Left forelimb (tissue), 1 donor: ENCODE data around the gene CDC37.
A peak's percentile ranks its signal among the peaks of the same experiment; 100 is the strongest.
"Not testable (repeated sequence)": the region's sequence is repeated elsewhere in the genome, so short reads cannot be mapped to it uniquely, and the experiment has no call there.

Experiments used
- DNase-seq: peaks from one replicate; pipeline ENCODE4 v3.0.0-alpha.2; 2018; ENCODE audit warnings: low spot score

The CDC37 gene

GRCh38 chr19:10395003-10395402 lies 8.3 kb downstream of the CDC37 start:
- DNase-seq, result no peak

DNA sequence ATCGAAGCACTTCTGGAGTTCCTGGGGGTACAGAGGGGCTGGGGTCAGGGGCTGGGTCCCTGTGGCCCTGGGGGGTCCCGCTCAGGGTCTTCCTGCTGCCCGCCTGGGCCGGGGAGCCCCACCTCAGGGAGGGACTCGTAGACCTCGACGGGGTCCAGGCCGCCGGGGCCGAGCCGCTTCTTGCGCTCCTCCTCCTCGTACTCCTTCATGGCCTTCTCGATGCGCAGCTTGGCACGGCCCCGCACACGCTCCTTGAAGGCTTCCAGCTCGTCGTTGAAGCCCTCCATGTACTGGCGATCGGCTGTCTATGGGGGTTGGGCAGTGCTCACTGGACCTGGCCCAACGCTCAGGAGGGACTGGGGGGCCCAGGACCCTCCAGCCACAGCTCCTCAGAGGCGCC lies 10.2 kb downstream of the CDC37 start:
- DNase-seq, result no peak

DNA sequence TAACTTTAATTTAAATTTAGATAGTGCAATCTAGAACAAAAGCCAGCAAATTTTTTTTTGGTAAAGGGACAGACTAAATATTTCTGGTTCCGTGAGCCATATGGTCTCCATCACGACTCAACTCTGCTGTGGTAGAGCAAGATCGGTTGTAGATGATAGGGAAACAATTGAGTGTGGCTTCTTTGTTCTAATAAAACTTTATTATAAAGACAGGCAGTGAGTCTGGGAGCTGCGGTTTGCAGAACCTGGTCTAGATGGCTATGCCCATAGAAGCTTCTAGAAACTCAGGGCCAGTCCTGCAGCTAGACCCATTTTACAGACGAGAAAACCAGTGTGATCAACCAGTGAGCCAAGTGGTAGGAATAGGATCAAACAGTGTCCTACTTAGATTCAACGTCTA lies 11.2 kb downstream of the CDC37 start:
- no peak for DNase-seq

- DNase-seq, result no peak
Observed at GRCh38 chr19:10390652-10391286, 12.6 kb downstream of the CDC37 start.

DNA sequence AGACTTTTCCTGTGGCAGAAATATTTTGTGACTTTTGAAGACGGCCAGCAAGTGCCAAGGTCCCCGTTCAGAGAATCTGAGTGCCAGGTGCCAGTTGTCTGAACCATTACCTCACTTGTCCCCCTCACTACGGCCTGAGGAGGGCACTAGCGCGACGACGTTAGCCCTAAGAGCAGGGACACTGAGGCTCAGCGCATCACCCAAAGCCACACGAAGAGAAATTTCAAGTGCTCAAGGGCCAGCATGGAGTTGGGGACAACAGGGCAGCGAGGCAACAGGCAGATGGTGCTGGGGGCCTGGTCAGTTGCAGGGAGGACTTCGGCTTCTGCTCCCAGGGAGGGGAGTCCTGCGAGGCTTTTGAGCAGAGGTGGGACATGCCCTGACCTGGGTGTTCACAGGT lies 13.5 kb downstream of the CDC37 start:
- no peak for DNase-seq

GRCh38 chr19:10388957-10389356 lies 14.4 kb downstream of the CDC37 start:
- peak; percentile 88 for DNase-seq

DNA sequence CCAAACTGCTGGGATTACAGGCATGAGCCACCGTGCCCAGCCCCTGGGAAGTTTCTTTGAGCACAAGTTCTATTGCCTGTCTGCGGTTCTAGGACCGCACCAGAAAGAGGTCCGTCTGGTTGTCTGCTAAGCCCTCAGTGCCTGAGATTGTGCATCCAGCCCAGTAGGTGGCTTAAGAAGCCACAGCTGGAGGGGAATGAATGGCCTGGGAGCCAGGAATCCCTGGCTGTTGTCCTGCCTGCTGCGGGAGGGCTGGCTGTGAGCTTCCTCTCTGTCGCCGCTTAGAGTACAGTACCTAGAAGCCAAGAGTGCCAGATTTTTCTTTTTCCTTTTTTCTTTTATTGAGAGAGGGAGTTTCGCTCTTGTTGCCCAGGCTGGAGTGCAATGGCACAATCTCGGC lies 18.8 kb downstream of the CDC37 start:
- DNase-seq, result no peak

GRCh38 chr19:10383223-10383499 lies 20.2 kb downstream of the CDC37 start:
- not testable (repeated sequence) for DNase-seq

DNA sequence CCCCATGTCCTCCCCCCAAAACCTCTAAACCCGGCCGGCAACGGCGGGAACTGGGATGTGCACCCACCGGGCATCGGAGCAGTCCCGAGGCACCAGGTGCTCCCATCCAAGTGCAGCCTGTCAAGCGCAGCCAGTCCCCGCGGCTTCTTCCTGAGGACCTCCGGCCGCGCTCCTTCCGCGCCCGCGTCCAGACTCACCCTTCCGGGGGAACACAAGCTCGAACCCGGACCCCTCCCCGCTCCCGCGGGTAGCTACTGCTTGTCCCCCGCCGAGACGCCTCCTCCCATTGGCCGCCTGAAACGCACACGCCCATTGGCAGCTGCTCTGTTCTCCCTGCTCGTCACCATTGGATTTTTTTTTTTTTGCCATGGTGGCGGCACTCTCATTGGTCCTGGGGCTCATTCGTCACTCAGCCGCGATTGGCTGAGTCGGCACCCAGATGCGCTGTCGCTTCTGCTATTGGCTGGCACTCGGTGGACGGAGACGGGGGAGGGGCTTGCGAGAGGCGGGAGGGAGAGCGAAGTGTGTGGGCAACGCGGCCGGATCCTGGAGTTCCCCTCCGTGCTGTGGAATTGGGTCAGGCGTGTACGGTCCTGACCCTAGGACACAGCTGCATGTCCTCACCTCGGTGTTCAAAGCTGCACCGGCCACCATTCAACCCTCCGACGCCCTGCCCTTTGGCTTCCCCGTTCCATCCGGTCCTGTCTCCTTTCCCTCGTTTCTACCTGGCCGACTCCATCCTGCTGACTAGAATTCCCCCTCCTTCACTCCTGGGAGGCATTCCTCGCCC lies 22.8 kb downstream of the CDC37 start, which contains the start of gene TYK2:
Gene TYK2 (minus strand): TSS at position 260 of the 790 bp plus-strand sequence. CDS start 2,166 bp downstream, outside the sequence.
- peak; percentile 99 for DNase-seq

DNA sequence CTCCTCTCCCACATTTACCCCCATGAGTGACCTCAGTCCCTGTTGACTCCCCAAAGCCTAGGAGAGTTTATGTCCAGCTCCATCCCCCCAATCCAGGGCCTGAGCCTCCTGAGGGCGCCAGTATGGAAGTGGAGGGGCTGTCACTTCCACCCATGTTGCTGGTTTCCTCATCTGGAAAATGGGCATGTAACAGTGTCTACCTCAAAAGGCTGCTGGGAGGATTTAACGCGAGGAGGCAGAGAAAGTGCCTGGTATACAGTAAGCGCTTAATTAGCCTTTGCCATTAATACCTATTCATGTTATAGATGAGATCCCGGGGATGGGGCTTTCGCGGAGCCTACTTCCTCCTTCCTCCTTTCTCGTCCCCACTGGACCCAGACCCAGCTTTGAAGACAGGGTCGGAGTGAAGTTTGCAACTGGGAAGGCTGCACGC lies 23.4 kb downstream of the CDC37 start:
- DNase-seq, result no peak

GRCh38 chr19:10378124-10378523 lies 25.2 kb downstream of the CDC37 start:
- DNase-seq, result no peak

DNA sequence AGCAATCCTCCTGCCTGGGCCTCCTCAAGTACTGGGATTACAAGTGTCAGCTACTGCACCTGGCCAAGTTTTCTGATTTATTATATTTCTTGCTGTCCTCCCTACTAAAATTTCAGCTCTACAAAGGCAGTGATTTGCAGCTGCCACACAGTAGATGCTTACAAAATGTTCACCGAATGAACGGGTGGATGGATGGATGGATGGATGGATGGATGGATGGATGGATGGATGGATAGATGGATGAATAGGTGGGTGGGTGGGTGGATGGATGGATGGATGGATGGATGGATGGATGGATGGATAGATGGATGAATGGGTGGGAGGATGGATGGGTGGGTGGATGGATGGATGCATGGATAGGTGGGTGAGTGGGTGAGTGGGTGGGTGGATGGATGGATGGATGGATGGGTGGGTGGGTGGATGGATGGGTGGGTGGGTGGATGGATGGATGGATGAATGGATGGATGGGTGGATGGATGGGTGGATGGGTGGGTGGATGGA lies 26.2 kb downstream of the CDC37 start:
- not testable (repeated sequence) for DNase-seq

- no peak for DNase-seq
Observed at GRCh38 chr19:10374931-10375330, 28.4 kb downstream of the CDC37 start.

GRCh38 chr19:10372690-10373089 lies 30.7 kb downstream of the CDC37 start:
- no peak for DNase-seq

DNA sequence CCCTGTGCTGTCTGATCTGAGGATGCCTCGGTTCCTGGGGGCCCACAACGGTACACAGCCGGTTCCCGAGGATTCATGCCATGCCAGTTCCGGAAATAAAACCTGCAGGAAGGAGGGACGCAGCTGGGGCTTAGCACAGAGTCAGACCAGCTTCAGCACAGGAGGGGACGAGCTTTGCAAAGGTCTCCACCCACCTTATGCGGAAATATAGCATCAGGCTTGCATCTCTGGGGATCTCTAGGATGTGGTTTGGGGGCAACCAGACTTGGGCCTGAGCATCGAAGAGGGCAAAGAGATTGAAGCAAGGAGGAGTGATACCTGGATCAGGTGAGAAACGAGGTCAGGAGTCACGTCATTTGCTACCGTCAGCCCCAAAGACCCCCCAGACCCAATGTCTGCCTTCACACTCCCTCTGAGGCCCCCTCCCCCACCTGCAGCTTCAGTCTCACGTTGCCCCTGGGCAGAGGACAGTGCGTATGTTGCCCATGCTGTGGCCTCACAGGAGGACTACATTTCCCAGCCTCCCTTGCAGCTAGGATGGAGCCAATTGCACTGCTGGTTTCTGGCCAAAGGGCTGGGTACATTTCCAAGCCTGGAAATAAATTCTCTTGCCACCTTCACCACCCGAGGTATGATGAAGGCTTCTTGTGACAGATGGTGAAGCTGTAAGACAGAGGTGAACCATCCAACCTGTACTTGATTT lies 35.1 kb downstream of the CDC37 start:
- DNase-seq, result no peak

GRCh38 chr19:10366950-10367512 lies 36.3 kb downstream of the CDC37 start:
- DNase-seq, result not testable (repeated sequence)

DNA sequence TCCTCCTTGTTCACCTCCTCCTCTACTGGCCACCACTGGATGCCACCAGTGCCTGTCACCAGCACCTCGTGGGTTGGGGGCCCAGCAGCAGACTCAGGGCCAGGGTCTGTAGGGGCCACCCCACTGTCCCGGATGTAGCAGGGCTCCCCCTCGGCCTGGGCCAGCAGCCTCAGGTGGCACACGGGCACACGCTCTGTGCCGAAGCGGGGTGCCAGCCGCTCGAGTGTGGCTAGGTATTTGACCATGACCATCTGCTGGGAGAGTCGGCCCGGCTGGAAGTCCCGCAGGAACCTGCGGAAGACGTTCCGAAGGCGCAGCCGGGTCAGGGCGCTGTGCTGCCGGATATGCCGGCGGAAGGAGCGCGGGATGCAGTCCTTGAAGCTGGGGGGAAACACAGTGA lies 37.8 kb downstream of the CDC37 start:
- DNase-seq, result no peak

DNA sequence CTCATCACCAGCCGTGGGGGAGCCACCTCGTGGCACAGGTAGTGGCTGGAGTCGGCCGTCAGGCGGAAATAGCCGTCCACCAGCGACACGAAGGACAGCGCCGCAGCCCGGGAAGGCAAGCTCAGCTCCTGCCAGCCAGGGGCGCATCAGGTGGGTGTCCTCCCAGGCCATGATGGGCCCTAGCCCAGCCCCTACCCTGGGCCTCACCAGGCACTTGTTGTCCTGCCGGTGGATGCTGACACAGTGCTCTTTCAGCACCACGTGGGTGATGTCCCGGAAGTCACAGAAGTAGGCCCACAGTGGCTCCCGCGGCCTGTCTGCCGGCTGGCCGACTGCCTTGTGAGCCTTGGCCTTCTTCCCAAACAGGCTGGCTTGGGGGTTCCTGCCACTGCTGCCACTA lies 38.7 kb downstream of the CDC37 start:
- no peak for DNase-seq

GRCh38 chr19:10363789-10364281 lies 39.5 kb downstream of the CDC37 start:
- DNase-seq, result no peak

GRCh38 chr19:10362259-10362658 lies 41.1 kb downstream of the CDC37 start:
- no peak for DNase-seq

DNA sequence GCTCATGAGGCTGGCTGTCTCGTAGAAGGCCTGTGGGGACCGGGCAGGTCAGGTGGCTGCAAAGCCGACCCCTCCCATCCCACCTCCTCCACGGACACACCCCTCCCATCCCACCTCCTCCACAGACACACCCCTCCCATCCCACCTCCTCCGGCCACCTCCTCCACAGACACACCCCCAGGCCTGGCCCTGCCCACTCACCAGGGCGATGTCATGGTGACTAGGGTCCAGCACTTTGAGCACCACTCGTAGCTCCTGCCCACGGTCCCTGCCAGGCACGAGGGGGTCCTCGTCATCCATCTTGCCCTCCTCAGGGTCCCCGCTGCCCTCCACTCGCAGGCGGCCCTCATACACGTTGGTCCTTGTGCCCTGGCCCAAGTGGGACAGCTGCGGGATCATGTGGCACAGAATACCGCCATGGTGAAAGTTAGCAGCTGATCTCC lies 41.8 kb downstream of the CDC37 start:
- DNase-seq, result no peak

DNA sequence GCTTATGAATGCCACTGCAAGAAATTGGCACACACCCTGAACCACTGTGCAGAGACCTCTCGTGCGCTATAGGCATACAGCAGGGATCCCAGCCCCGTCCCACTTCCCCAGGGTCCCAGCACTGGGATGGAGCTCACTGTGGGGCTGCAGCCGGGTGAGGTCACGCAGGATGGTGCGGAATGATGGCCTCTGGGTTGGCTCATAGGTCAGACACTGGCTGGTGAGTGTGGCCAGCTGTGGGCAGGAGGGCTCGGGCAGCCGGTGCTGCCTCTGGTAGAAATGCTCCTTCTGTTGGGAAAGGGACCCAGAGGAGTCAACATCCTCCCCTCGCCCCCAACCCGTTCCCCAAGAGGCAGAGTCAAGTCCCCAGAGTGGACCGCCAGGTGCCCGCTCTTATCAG lies 46.9 kb downstream of the CDC37 start:
- no peak for DNase-seq
